VCaP (cell line): ENCODE measurements around the gene PPFIA3.

ENCODE experiments used
- H3K27ac ChIP-seq: fragments of 450-650 bp; 2 replicates; pipeline ENCODE4 v1.5.1; 2017
- CTCF ChIP-seq: fragments of 450-650 bp; conservative IDR thresholded peaks from 2 replicates; pipeline ENCODE4 v1.5.1; 2017; ENCODE audit warnings: mild to moderate bottlenecking, moderate library complexity

PPFIA3 gene

GRCh38 chr19:49129238-49129583, 9.9 kb downstream of the PPFIA3 start:
- no peak overlapping the region for H3K27ac ChIP-seq
- TF ChIP-seq CTCF = no peak

- TF ChIP-seq CTCF = no peak
- H3K27ac ChIP-seq = no peak overlapping the region
These were observed 11.0 kb downstream of the PPFIA3 start for GRCh38 chr19:49130325-49130724.

GRCh38 chr19:49132974-49133609, 13.7 kb downstream of the PPFIA3 start:
- no peak overlapping the region for H3K27ac ChIP-seq
- TF ChIP-seq CTCF = no peak

GRCh38 chr19:49133621-49134454, 14.5 kb downstream of the PPFIA3 start:
- no peak for TF ChIP-seq CTCF
- H3K27ac ChIP-seq = no peak overlapping the region

- no peak for TF ChIP-seq CTCF
- no peak overlapping the region for H3K27ac ChIP-seq
These were observed 16.3 kb downstream of the PPFIA3 start for GRCh38 chr19:49135686-49136085.

- TF ChIP-seq CTCF = no peak
These were observed 17.4 kb downstream of the PPFIA3 start for GRCh38 chr19:49136771-49137171.

GRCh38 chr19:49140951-49141350, 21.6 kb downstream of the PPFIA3 start:
- TF ChIP-seq CTCF = no peak
- no peak overlapping the region for H3K27ac ChIP-seq

More at GRCh38 chr19:49136771-49137171, 17.4 kb downstream of the PPFIA3 start:
- no peak overlapping the region for H3K27ac ChIP-seq
